ENCODE results near the gene DNAI7. TPM values are rescaled to one million over a fixed set of nuclear protein-coding genes. Genes with fewer than 3 reads are reported as not detected.

DNAI7 gene
- total RNA-seq, 1 donor from 2014 or later: 1.1 TPM

GRCh38 chr12:25115677-25116076, 79.3 kb downstream of the DNAI7 start:
- H3K27me3 ChIP-seq (ENCODE audit: low read depth): no peaks in the 10 kb centered on the region
- H3K36me3 ChIP-seq: no peaks in the 10 kb centered on the region
- H3K9me3 ChIP-seq (replicated peaks): no peaks in the 10 kb centered on the region
- DNase-seq: no peak
- TF ChIP-seq CTCF (IDR thresholded peaks at IDR 0.05; ENCODE audit: borderline replicate concordance): no peak
- intact Hi-C loops (cut with micrococcal nuclease): no loop called here
- no peaks in the 10 kb centered on the region for H3K4me1 ChIP-seq
- no peak overlapping the region for H3K27ac ChIP-seq (replicated peaks)
- H3K4me3 ChIP-seq: no peak overlapping the region

- H3K4me3 ChIP-seq: no peak overlapping the region
- intact Hi-C loops (cut with micrococcal nuclease): no loop called here
- H3K27me3 ChIP-seq (ENCODE audit: low read depth): no peaks in the 10 kb centered on the region
- peaks cover 5% of the 10 kb centered on the region for H3K36me3 ChIP-seq
- no peaks in the 10 kb centered on the region for H3K4me1 ChIP-seq
- no peak for TF ChIP-seq CTCF (IDR thresholded peaks at IDR 0.05; ENCODE audit: borderline replicate concordance)
- no peak for DNase-seq
- no peaks in the 10 kb centered on the region for H3K9me3 ChIP-seq (replicated peaks)
- no peak overlapping the region for H3K27ac ChIP-seq (replicated peaks)
These were observed 81.3 kb downstream of the DNAI7 start for GRCh38 chr12:25113651-25114050.

- TF ChIP-seq CTCF (IDR thresholded peaks at IDR 0.05; ENCODE audit: borderline replicate concordance): no peak
- H3K27ac ChIP-seq (replicated peaks): no peak overlapping the region
These were observed 84.7 kb downstream of the DNAI7 start for GRCh38 chr12:25110260-25110659.

GRCh38 chr12:25107920-25108319, 87.0 kb downstream of the DNAI7 start:
- Histone ChIP-seq H3K9me3 (replicated peaks) (no peaks in the 10 kb centered on the region), H3K4me1 (no peaks in the 10 kb centered on the region), H3K27me3 (ENCODE audit: low read depth) (no peaks in the 10 kb centered on the region), H3K36me3 (peaks cover 12% of the 10 kb centered on the region), H3K4me3 (no peak overlapping the region), H3K27ac (replicated peaks) (no peak overlapping the region)
- TF ChIP-seq CTCF (IDR thresholded peaks at IDR 0.05; ENCODE audit: borderline replicate concordance): no peak
- intact Hi-C loops (cut with micrococcal nuclease): no loop called here
- no peak for DNase-seq

More at GRCh38 chr12:25110260-25110659, 84.7 kb downstream of the DNAI7 start:
- Histone ChIP-seq H3K4me1 (no peaks in the 10 kb centered on the region), H3K27me3 (ENCODE audit: low read depth) (no peaks in the 10 kb centered on the region), H3K4me3 (no peak overlapping the region), H3K9me3 (replicated peaks) (no peaks in the 10 kb centered on the region), H3K36me3 (peaks cover 12% of the 10 kb centered on the region)
- intact Hi-C loops (cut with micrococcal nuclease): no loop called here
- no peak for DNase-seq

- H3K4me1 ChIP-seq: no peaks in the 10 kb centered on the region
- DNase-seq: no peak
These were observed 88.1 kb downstream of the DNAI7 start for GRCh38 chr12:25106818-25107217.

More at GRCh38 chr12:25106818-25107217, 88.1 kb downstream of the DNAI7 start:
- no peak for TF ChIP-seq CTCF (IDR thresholded peaks at IDR 0.05; ENCODE audit: borderline replicate concordance)
- no peak overlapping the region for H3K27ac ChIP-seq (replicated peaks)
- H3K27me3 ChIP-seq (ENCODE audit: low read depth): no peaks in the 10 kb centered on the region
- peaks cover 12% of the 10 kb centered on the region for H3K36me3 ChIP-seq
- intact Hi-C loops (cut with micrococcal nuclease): no loop called here
- H3K9me3 ChIP-seq (replicated peaks): no peaks in the 10 kb centered on the region
- H3K4me3 ChIP-seq: no peak overlapping the region

All from left ventricle myocardium inferior (tissue), 1 donor.